GM20000 (cell line): ENCODE measurements around the gene SLC35G3.

Source experiments
- DNase-seq: peaks from one replicate; pipeline ENCODE4 v3.0.0; 2012; ENCODE audit warnings: low spot score
- TF ChIP-seq, protein P1 (sequence below): IDR thresholded peaks from 2 replicates; pipeline ENCODE4 v1.5.1; 2012; ENCODE audit warnings: mild to moderate bottlenecking, control low read depth; ENCODE audit errors: extremely low read depth, missing control alignments

The SLC35G3 gene

DNA sequence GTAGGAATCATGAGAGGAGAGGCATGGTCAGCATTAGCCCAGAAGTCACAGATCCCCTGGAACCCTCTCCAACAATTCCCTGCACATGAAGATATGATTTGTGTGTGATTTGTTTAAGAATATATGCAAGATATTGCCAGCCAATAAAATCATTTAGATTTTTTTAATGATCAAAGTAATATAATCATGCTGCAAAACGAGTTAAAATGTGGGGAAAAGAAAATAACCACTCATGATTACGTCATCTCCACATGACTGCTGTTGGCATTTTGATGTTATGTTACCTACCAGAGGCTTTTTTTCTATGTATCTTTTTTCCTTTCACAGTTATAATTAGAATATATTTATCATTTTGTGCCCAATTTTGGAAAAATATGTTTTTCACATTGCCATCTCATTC is 22.4 kb downstream of the SLC35G3 start:
- no peak for DNase-seq
- TF ChIP-seq, protein P1, sequence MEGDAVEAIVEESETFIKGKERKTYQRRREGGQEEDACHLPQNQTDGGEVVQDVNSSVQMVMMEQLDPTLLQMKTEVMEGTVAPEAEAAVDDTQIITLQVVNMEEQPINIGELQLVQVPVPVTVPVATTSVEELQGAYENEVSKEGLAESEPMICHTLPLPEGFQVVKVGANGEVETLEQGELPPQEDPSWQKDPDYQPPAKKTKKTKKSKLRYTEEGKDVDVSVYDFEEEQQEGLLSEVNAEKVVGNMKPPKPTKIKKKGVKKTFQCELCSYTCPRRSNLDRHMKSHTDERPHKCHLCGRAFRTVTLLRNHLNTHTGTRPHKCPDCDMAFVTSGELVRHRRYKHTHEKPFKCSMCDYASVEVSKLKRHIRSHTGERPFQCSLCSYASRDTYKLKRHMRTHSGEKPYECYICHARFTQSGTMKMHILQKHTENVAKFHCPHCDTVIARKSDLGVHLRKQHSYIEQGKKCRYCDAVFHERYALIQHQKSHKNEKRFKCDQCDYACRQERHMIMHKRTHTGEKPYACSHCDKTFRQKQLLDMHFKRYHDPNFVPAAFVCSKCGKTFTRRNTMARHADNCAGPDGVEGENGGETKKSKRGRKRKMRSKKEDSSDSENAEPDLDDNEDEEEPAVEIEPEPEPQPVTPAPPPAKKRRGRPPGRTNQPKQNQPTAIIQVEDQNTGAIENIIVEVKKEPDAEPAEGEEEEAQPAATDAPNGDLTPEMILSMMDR: no peak

DNA sequence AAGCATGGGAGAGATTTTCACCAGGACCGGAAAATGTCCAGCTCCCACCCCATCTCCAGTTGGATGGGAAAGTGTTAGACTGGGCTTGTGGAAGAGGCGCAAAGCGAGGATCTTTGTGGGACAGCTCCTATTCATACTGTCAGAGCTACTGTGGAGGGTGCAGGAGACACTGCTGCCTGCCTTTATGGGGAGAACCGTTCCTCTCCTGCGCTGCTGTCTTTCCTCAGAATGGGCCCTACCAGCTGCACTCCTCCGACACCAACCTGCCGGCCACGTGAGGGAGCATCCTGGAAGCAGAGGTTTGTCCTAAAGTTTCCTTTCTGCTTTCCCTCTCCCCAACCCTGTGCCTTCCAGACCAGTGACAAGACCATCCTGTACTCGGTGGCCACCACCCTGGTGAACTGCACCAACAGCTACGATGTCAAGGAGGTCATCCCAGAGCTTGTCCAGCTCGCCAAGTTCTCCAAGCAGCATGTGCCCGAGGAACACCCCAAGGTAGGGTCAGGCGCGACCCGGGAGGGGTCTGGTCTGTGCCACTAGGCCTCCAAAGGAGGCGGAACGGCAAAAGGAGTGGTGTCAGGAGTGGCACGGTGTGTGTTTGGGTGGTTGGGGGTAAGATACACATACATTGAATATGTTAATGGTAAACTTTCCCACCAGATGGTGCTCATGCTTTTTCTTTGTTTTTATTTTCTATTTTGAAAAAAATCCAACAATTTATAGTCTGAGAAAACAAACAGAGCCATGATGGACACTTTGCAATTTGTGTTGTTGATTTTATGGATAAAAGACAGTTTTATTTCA is 23.0 kb downstream of the SLC35G3 start:
- DNase-seq: peak; percentile 56
- TF ChIP-seq, protein P1: peak; percentile 5

DNA sequence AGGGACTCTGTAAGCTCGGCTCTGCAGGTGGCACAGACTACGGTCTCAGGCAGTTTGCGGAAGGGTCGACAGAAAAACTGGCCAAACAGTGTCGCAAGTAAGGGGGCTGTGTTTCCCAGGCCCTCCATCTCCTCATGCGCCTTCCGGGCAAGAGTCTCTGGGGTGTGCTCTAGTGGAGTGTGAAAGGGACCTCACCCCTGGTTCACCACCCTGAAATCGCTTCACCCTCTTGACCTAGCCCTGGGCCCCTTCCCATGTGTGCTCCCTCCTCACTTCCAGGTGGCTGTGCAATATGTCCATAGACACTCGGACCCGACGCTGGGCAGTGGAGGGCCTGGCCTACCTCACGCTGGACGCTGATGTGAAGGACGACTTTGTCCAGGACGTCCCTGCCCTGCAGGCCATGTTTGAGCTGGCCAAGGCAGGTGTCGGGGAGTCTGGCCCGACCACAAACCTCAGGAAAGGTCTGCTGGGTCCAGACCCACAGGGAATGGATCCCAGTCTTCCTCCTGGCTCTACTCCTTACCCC is 24.3 kb downstream of the SLC35G3 start:
- no peak for DNase-seq
- TF ChIP-seq, protein P1: no peak

DNA sequence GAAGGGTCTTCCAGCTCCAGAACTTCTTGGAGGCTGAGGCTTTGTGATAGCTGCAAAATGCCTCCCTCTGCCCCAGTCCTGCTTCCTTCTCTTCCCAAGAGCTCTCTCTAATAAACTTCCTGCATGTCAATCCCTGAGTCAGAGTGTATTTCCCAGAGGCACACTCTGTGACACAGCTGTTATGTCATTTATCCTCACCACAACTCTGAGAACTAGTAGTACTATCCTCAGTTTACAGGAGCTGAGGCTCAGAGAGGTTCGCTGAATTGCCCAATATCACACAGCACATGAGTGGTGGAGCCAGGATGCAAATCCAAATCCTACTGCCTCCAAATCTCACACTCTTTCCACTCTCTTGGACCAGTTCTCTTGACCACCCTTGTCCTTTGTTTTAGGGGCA is 26.5 kb downstream of the SLC35G3 start:
- DNase-seq: no peak
- TF ChIP-seq, protein P1: no peak

DNA sequence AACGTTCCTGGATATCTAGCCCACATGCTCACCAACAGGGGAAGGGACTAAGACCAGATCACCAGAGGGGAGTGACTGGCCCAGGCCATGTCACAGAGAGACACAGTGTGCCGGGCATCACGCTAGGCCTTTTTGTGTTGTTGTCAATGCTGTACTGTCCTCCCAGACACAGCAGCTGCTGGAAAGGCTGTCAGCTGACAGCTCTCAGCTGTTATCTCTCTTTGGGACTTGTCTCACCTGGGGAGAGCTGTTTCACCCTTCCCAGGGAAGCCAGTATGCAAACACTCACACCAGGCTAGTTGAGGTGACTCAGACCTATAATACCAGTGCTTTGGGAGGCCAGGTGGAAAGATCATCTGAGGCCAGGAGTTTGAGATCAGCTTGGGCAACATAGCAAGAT is 27.1 kb downstream of the SLC35G3 start:
- DNase-seq: no peak
- TF ChIP-seq, protein P1: no peak

DNA sequence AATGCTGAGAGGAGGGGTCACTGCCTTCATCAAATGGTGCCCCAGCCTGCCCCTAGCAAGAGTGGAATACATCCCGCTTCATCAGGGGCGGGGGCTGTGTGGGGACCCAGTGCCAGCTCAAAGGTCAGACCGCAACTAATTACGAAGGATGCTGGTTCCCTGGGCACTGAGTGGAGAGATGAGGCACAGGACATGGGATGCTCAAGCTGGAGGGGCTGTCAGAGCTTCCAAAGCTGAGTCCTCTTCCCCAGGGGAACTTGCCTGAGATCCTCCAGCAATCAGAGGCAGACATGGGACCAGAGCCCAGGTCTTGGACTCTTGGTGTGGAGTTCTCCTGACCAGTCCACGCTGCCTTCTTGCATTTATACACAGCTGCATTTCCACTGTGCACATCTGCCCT is 27.7 kb downstream of the SLC35G3 start:
- DNase-seq: no peak
- TF ChIP-seq, protein P1: no peak

DNA sequence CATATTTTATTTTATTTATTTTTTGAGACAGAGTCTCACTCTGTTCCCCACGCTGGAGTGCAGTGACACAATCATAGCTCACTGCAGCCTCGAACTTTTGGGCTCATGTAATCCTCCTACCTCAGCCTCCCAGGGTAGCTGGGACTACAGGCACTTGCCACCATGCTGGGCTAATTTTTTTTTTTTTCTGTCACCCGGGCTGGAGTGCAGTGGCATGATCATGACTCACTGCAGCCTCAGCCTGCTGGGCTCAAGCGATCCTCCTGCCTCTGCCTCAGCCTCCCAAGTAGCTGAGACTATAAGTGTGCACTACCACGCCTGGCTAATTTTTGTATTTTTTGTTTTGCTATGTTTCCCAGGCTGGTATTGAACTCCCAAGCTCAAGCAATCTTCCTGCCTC is 29.5 kb downstream of the SLC35G3 start:
- TF ChIP-seq, protein P1: no peak
- DNase-seq: no peak
